ENCODE measurements around the gene C3orf49.
A peak's percentile ranks its signal among the peaks of the same experiment; 100 is the strongest.

C3orf49 gene

GRCh38 chr3:63877737-63878393 is 58.8 kb downstream of the C3orf49 start:
- no peak for DNase-seq (ENCODE audit: insufficient read length, low spot score)
- FAIRE-seq: peak; percentile 94
- TF ChIP-seq, protein P1, sequence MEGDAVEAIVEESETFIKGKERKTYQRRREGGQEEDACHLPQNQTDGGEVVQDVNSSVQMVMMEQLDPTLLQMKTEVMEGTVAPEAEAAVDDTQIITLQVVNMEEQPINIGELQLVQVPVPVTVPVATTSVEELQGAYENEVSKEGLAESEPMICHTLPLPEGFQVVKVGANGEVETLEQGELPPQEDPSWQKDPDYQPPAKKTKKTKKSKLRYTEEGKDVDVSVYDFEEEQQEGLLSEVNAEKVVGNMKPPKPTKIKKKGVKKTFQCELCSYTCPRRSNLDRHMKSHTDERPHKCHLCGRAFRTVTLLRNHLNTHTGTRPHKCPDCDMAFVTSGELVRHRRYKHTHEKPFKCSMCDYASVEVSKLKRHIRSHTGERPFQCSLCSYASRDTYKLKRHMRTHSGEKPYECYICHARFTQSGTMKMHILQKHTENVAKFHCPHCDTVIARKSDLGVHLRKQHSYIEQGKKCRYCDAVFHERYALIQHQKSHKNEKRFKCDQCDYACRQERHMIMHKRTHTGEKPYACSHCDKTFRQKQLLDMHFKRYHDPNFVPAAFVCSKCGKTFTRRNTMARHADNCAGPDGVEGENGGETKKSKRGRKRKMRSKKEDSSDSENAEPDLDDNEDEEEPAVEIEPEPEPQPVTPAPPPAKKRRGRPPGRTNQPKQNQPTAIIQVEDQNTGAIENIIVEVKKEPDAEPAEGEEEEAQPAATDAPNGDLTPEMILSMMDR (IDR thresholded peaks at IDR 0.05; ENCODE audit: insufficient read depth, missing control alignments): no peak

DNA sequence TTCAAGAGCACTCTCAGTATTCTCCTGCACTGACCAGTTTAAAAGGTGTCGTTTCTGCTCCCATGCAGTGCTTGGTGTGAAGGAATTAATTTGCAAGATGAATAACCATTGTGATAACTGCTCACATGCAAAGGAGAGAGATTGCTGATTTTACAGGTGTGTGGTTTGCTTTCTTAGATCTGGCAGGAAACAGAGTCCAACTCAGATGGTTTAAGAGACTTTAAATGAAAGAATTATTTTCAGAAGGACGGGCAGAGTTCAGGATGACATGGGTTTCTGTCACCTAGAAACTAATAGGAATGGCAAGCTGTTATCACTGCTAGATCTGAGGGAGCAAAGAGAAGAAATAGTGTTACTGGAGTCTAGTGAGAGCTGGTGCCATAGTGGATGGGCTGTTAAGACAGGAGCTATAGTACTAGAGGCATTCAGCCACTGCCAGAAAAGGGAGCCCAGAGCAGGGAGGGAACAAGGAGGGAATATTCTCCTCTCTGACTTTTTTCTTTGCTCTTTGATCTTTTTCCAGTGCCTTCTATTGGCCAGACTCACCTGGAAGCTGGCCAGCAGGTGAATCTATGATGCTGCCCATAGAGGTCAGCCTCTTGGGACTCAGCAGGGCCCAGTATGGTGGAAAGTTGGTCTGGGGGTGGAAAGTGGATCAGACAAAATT is 59.4 kb downstream of the C3orf49 start:
- DNase-seq (ENCODE audit: insufficient read length, low spot score) (no peak), FAIRE-seq (no peak)
- TF ChIP-seq, protein P1 (IDR thresholded peaks at IDR 0.05; ENCODE audit: insufficient read depth, missing control alignments): no peak

GRCh38 chr3:63880653-63881052 is 61.6 kb downstream of the C3orf49 start:
- FAIRE-seq: peak; percentile 21
- TF ChIP-seq, protein P1 (IDR thresholded peaks at IDR 0.05; ENCODE audit: insufficient read depth, missing control alignments): no peak
- DNase-seq (ENCODE audit: insufficient read length, low spot score): no peak

DNA sequence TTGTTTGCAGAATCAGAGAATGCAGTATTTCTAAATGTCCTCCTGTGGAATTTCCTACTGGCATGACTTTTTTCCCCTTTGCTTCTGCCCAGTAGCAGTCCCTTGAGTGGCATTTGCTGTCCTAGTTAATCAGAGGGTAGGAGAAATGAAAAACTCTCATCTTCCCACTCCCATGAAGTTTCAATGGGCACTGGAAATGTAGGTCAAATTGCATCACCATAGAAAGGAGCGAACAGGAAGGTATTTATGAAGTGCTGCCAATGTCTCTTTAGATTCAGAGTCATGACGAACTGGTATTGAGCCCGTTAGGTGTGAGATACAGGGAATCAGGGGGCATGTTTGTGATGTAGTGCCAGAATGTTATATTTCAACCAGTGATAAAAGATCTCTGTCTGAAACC is 67.8 kb downstream of the C3orf49 start:
- FAIRE-seq (no peak), DNase-seq (ENCODE audit: insufficient read length, low spot score) (no peak)
- TF ChIP-seq, protein P1 (IDR thresholded peaks at IDR 0.05; ENCODE audit: insufficient read depth, missing control alignments): no peak

DNA sequence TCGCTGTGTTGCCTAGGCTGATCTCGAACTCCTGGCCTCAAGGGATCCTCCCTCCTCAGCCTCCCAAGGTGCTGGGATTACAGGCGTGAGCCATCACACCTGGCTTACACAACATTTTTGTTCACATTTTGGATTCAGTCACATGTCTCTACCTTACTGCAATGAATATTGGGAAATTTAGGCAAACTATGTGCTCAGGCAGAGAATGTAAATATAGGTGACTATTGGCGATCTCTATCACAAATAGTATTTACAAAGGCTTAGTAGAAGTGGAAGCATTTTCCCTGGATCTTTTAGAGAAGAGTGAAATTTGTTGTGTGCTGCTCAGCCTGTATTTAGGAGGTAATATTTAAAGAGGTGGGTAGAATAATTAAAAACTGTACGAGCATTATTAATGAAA is 72.4 kb downstream of the C3orf49 start:
- TF ChIP-seq, protein P1 (IDR thresholded peaks at IDR 0.05; ENCODE audit: insufficient read depth, missing control alignments): no peak
- no peak for FAIRE-seq
- DNase-seq (ENCODE audit: insufficient read length, low spot score): no peak

DNA sequence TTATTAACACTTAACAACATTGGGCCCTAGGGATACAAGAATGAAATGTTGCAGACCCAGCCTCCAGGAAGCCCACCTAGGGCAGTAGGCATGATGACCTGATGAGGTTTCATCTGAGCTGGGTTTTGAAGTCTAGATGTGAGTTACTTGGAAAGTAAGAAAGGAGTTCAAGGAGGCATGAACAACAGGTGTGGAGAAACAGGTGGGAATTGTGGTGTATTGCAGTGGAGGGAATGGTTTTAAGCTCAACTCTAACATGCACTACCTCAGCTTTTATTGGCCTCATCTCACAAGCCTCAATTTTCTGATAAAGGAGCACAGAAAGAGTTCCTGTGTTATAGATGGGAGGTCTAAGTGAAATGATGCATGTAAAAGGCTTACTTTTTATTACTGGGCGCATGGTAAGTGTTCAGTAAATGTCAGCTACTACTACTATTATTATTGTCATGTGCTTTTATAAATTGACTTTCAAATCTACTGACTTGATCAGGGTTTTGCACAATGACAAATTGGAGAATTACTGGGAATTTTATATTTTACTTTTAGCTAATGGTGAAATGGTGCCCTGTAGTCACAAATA is 73.8 kb downstream of the C3orf49 start:
- DNase-seq (ENCODE audit: insufficient read length, low spot score): no peak
- no peak for FAIRE-seq
- TF ChIP-seq, protein P1 (IDR thresholded peaks at IDR 0.05; ENCODE audit: insufficient read depth, missing control alignments): no peak

Measured in D721Med (cell line).